Tibial nerve (tissue), 4 donors: ENCODE measurements around the gene SMIM22. TPM values are rescaled to one million over a fixed set of nuclear protein-coding genes. Genes with fewer than 3 reads are reported as not detected.

Experiments used
- DNase-seq, 2 donors: peaks; one replicate each; pipeline ENCODE4 v3.0.0-alpha.2; 2019; ENCODE audit warnings: low spot score in 2 of 2
- H3K27ac ChIP-seq, 4 donors: fragments of 200-600 bp; sonication (generic) in 3 of 4; one replicate each; pipeline ENCODE4 v1.5.1; 2017 to 2019; ENCODE audit warnings: mild to moderate bottlenecking in 1 of 4
- H3K27me3 ChIP-seq, 2 donors: fragments of 200-600 bp; sonication (generic) in 1 of 2; one replicate each; pipeline versions ENCODE4 v1.5.1 to v1.6.0; 2017 to 2019
- H3K36me3 ChIP-seq, 3 donors: fragments of 200-600 bp; sonication (generic); one replicate each; pipeline ENCODE4 v1.5.1; 2018 to 2019
- H3K4me1 ChIP-seq, 4 donors: fragments of 200-600 bp; sonication (generic) in 3 of 4; one replicate each; pipeline ENCODE4 v1.5.1; 2017 to 2019
- H3K4me3 ChIP-seq, 4 donors: fragments of 200-600 bp; sonication (generic) in 3 of 4; one replicate each; pipeline ENCODE4 v1.5.1; 2017 to 2019; ENCODE audit warnings: mild to moderate bottlenecking in 1 of 4, moderate library complexity in 1 of 4
- H3K9me3 ChIP-seq, 4 donors: fragments of 200-600 bp; sonication (generic) in 3 of 4; one replicate each; pipeline ENCODE4 v1.5.1; 2017 to 2019
- EP300 ChIP-seq, 2 donors: sonication (generic); formaldehyde crosslinking; IDR thresholded peaks; one replicate each; pipeline ENCODE4 v1.6.1; 2017; ENCODE audit warnings: antibody characterized with exemption in 2 of 2, mild to moderate bottlenecking in 1 of 2
- POLR2A ChIP-seq, 2 donors: fragments of 450-650 bp; IDR thresholded peaks; one replicate each; pipeline ENCODE4 v1.6.1; 2017; ENCODE audit warnings: antibody characterized with exemption in 2 of 2, mild to moderate bottlenecking in 2 of 2, moderate library complexity in 2 of 2
- WGBS, 2 donors: methylation state at CpG; one replicate each; pipeline ENCODE4 v1.1.5; 2018; 5-methylcytosine and 5-hydroxymethylcytosine counted together
- total RNA-seq, 4 donors: library from RNA; depleted of rRNA; stranded (reverse); fragments of >200 nt; gene quantifications; one replicate each; pipeline ENCODE4 v1.1.0, GENCODE V29; 2016
- TF ChIP-seq, protein P1 (sequence below), 5 experiments: fragments of 200-600 bp in 3 of 5; fragments of 450-650 bp in 2 of 5; sonication (generic) in 3 of 5; IDR thresholded peaks; one replicate each; pipeline ENCODE4 v1.5.1; 2016 to 2019; ENCODE audit warnings: antibody characterized with exemption in 5 of 5, mild to moderate bottlenecking in 3 of 5, moderate library complexity in 2 of 5

SMIM22 gene
- total RNA-seq, 4 donors from 2014 or later = not detected

DNA sequence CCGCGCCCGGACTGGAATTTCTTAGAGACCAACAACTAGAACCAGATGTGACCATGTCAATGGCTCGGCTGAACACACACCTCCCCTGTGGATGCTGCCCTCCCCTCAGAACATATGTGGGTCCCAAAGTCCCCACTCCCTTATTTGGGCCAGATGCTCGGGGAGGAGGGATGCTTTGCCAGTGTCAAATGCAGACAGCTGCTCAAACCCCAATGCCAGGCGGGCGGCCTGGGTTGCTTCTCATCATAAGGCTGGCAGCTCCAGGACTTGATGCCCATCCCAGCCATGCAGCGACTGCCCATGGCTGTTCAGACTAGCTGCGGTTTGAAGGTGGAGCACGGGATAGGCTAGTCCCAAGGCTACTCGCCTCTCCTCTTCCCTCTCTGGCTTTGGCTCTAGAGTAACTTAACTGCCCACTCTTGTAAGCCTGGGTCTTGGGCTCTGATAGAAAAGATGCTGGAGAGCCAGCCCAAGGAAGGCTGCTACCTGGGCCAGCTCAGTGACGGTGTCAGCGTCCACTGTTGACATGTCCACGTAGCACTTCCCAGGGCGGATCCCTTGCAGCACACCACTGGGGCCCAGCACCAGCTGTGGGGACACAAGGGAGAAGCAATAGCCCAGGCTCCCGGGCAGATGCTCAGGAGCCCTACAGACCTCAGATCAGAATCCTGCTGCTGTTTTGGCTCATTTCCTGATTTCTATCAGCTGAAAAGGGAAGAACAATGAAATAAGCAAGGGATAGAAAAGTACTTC is 18.3 kb downstream of the SMIM22 start:
- no peak overlapping the region for H3K27ac ChIP-seq
- H3K4me3 ChIP-seq = no peak overlapping the region
- no peaks in the 10 kb centered on the region for H3K9me3 ChIP-seq
- WGBS, 2 donors = 89 to 98% methylated on average over 14 to 16 of the region's 16 CpGs
- no peaks in the 10 kb centered on the region for H3K27me3 ChIP-seq
- no peak for DNase-seq
- TF ChIP-seq, protein P1, sequence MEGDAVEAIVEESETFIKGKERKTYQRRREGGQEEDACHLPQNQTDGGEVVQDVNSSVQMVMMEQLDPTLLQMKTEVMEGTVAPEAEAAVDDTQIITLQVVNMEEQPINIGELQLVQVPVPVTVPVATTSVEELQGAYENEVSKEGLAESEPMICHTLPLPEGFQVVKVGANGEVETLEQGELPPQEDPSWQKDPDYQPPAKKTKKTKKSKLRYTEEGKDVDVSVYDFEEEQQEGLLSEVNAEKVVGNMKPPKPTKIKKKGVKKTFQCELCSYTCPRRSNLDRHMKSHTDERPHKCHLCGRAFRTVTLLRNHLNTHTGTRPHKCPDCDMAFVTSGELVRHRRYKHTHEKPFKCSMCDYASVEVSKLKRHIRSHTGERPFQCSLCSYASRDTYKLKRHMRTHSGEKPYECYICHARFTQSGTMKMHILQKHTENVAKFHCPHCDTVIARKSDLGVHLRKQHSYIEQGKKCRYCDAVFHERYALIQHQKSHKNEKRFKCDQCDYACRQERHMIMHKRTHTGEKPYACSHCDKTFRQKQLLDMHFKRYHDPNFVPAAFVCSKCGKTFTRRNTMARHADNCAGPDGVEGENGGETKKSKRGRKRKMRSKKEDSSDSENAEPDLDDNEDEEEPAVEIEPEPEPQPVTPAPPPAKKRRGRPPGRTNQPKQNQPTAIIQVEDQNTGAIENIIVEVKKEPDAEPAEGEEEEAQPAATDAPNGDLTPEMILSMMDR (IDR thresholded peaks at IDR 0.05) = no peak
- TF ChIP-seq EP300 (IDR thresholded peaks at IDR 0.05) (no peak), POLR2A (IDR thresholded peaks at IDR 0.05) (no peak)
- peaks cover 2 to 98% (median 9%) of the 10 kb centered on the region in 3 donors for H3K36me3 ChIP-seq
- H3K4me1 ChIP-seq = no peaks in the 10 kb centered on the region

DNA sequence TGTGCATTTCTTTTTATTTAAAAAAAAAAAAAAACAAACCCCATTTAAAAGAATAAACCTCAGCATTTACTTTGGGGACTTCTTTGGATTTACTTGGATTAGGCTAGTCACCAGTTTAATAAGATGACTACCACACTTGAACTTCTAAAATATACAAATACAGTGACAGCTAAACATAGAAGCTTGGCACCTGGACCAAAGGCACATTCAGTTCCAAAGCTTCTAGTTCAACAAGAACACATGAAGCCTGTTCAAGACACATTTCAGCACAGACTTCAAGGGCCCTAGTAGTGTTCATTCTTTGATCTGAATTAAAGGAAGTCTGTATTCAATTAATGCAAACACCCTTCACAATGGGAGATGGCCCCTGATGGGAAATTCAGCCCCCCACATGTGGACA is 18.9 kb downstream of the SMIM22 start:
- H3K4me3 ChIP-seq = no peak overlapping the region
- no peaks in the 10 kb centered on the region for H3K27me3 ChIP-seq
- H3K9me3 ChIP-seq = no peaks in the 10 kb centered on the region
- peaks cover 2 to 97% (median 13%) of the 10 kb centered on the region in 3 donors for H3K36me3 ChIP-seq
- no peaks in the 10 kb centered on the region for H3K4me1 ChIP-seq
- DNase-seq = no peak
- no peak for TF ChIP-seq EP300 (IDR thresholded peaks at IDR 0.05)
- TF ChIP-seq POLR2A (IDR thresholded peaks at IDR 0.05) = no peak
- TF ChIP-seq, protein P1 (IDR thresholded peaks at IDR 0.05) = no peak
- no peak overlapping the region for H3K27ac ChIP-seq

DNA sequence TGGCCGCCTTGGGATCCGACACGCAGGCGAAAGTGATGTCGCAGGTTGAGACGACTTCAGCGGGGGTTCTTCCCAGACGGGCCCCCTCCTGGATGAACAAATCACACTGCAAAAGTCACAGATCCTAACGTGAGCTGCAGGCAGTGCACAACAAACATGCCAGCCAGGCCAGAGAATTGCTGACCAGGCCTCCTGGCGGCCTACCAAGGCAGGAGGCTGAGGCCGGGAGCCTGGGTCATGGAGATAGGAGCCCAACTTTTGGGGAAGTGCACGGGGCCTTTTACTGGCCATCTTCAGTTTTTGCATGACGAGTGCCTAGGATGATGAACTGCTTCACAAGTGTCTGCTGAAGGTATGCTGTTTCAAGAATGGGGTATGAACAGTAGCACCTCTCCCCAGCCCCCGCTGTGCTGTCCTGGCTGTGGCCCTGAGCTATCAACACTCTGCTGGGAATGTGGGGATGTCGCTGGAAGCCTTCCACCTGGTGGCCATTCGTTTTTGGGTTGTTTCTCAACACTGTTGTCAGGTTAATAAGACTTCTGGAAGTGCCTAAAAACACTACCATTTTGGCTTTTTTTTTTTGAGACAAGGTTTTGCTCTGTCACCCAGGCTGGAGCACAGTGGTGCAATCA is 19.5 kb downstream of the SMIM22 start:
- no peaks in the 10 kb centered on the region for H3K27me3 ChIP-seq
- H3K36me3 ChIP-seq = peaks cover 2 to 97% (median 18%) of the 10 kb centered on the region in 3 donors
- H3K4me1 ChIP-seq = no peaks in the 10 kb centered on the region
- no peaks in the 10 kb centered on the region for H3K9me3 ChIP-seq
- no peak overlapping the region for H3K4me3 ChIP-seq
- TF ChIP-seq, protein P1 (IDR thresholded peaks at IDR 0.05) = no peak
- TF ChIP-seq EP300 (IDR thresholded peaks at IDR 0.05) (no peak), POLR2A (IDR thresholded peaks at IDR 0.05) (no peak)
- no peak overlapping the region for H3K27ac ChIP-seq
- 88 to 89% methylated on average over 16 of the region's 16 CpGs for whole genome bisulfite sequencing, 2 donors
- DNase-seq = no peak

DNA sequence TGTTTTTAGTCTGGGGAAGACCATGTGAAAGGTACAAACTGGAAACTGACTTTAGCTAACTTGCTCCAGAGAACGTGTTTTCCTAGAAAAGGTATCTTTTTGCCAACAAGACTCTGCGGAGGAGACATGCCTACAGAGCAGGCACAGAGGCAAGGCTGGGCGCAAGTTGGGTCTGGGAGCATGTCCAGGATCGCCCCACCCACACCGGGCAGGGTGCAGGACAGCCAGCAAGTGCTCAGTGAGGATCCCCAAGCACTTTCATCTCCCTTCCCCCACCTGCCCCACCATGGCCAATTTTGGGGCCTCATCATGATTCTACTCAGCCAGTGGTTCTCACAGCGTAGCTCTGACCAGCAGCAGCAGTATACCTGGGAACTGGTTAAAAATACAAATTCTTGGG is 25.5 kb downstream of the SMIM22 start:
- H3K27ac ChIP-seq = no peak overlapping the region
- no peaks in the 10 kb centered on the region for H3K27me3 ChIP-seq
- no peak for TF ChIP-seq EP300 (IDR thresholded peaks at IDR 0.05)
- TF ChIP-seq POLR2A (IDR thresholded peaks at IDR 0.05) = no peak
- TF ChIP-seq, protein P1 (IDR thresholded peaks at IDR 0.05) = no peak
- peaks cover 0 to 99% (median 51%) of the 10 kb centered on the region in 3 donors for H3K36me3 ChIP-seq
- no peak for DNase-seq
- WGBS, 2 donors = 84 to 92% methylated on average over 2 to 6 of the region's 6 CpGs
- no peak overlapping the region for H3K4me3 ChIP-seq
- no peaks in the 10 kb centered on the region for H3K4me1 ChIP-seq
- H3K9me3 ChIP-seq = no peaks in the 10 kb centered on the region

DNA sequence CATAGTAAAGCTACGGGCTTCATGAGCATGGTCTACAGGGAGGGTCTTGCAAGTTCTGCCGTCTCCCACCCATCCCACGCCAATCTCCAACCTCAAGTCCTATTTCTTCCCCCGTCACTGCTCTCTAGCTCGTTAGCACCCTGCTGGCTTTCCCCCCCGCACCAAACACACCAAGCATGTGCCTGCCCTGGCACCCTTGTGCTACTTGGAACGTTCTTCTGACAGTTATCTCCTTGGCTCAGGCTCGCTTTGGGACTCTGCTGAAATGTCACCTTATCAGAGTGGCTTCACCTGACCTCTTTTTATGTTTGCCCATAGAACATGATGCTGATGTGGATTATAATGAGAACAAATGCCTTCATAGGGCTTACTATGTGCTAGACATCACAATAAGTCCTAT is 30.0 kb downstream of the SMIM22 start:
- WGBS, 2 donors = 86 to 90% methylated on average over 8 of the region's 8 CpGs
- peaks cover 0 to 100% (median 45%) of the 10 kb centered on the region in 3 donors for H3K36me3 ChIP-seq
- no peak for DNase-seq

More for the DNA sequence above, 30.0 kb downstream of the SMIM22 start:
- Histone ChIP-seq H3K27me3 (no peaks in the 10 kb centered on the region), H3K4me1 (no peaks in the 10 kb centered on the region), H3K4me3 (no peak overlapping the region), H3K9me3 (no peaks in the 10 kb centered on the region), H3K27ac (no peak overlapping the region)
- TF ChIP-seq POLR2A (IDR thresholded peaks at IDR 0.05) = no peak
- TF ChIP-seq, protein P1 (IDR thresholded peaks at IDR 0.05) = no peak
- no peak for TF ChIP-seq EP300 (IDR thresholded peaks at IDR 0.05)
